SKM-1 (cell line): ENCODE results near the gene ACBD3.

Experiments
- DNase-seq: peaks from one replicate; lab custom pipeline; 2025; ENCODE audit not compliant: unreplicated experiment; lab: John Stamatoyannopoulos, UW

Gene ACBD3

GRCh38 chr1:226116673-226117072 lies 69.9 kb downstream of the ACBD3 start:
- no peak for DNase-seq

- no peak for DNase-seq
These were observed 73.9 kb downstream of the ACBD3 start for GRCh38 chr1:226112626-226113025.

DNA sequence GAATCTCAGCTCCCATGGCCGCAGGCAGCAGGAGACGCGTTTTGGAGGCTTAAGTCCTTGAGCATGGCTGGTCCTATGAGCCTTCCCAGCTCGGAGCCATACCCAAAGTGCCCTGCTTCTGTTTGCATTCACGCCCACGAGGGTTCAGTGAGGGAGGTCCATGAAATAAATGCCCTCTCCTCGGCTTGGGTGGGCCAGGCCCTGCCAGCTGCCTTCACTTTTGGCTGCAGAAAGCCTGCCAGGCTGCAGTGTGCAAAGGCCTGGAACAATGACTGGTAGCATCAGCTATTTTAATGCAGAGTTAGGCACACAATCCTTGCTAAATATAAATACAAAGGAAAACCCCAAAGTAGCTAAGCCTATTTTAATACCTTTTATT lies 74.7 kb downstream of the ACBD3 start:
- DNase-seq = no peak

- no peak for DNase-seq
These were observed 75.3 kb downstream of the ACBD3 start for GRCh38 chr1:226111098-226111882.

DNA sequence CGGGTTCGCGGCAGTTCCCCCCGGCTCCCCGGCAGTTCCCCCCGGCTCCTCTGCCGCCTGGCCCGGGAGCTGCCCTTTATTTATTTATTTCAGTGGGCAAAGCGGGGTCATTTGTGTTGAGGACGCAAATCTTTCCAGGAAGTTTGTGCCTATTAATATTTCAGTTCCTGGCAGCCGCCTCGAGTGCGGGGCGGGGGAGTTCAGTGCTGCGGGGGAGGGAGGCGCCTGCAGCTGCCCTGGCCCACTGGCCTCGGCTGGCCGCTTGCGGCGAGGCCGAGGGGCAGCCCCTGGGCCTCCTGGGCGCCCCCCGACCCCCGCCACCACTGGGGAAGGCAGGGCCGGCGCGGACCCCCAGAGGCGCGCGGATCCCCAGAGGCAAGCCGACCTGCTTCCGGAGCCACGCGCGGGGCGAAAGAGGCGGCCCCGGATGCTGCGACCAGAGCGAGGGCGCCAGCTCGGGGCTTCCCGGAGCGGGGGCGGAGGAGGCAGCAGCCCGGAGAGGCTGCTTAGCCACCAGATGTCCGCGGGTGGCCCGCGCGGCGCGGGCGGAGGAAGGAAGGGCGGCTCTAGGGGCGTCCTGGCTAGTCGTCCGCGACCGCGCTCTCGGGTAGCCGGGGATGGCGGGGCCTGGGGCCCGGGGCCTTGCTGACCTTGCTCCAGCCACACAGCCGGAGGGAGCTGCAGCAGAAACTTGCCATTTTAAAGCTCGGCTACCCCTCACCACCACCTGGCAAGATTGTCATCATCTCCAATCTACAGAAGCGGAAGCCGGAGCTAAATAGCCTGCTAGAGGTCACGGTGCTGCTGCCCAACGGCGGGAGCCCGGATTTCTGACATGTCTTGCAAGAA lies 76.1 kb downstream of the ACBD3 start:
- peak; percentile 90 for DNase-seq

GRCh38 chr1:226109829-226110248 lies 76.7 kb downstream of the ACBD3 start:
- peak; percentile 90 for DNase-seq

DNA sequence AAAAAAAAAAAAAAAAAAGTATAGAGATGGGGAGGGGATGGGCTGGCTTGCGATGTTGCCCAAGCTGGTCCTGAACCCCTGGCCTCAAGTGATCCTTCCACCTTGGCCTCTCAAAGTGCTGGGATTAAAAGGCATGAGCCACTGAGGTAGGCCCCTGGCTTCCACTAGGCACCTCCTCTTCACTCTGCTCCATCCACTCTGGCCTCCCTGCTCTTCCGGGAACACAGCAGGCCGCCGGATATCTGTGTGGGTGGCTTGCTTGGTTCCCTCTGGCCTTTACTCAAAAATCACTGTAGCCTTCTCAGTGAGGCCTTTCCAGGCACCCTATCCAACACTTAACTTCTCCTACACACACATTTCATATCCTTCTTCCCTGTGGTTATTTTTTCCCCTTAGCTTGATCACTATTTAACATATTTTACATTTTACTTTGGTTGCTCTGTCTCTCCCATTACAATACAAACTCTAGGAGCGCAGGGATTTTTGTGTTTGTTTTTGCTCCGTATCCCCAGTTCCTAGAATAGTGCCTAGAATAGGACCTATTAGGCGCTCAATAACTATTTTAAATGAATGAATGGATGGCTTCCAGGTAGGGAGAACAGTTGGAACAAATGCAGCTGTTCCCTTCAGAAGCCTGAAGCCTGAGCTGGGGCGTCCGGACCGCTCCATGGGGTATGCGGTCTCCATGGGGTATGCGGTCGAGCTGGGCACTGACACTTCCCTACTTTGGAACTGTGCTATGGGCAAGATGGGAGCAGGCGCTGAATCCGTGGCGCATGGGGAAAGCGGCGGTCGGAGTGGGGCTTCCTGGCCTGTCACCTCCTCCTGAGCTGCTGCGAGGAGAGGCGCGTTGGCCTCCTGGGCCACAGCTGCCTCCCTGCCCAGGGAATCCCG lies 77.4 kb downstream of the ACBD3 start:
- DNase-seq = no peak

GRCh38 chr1:226107471-226108460 lies 78.8 kb downstream of the ACBD3 start:
- no peak for DNase-seq

DNA sequence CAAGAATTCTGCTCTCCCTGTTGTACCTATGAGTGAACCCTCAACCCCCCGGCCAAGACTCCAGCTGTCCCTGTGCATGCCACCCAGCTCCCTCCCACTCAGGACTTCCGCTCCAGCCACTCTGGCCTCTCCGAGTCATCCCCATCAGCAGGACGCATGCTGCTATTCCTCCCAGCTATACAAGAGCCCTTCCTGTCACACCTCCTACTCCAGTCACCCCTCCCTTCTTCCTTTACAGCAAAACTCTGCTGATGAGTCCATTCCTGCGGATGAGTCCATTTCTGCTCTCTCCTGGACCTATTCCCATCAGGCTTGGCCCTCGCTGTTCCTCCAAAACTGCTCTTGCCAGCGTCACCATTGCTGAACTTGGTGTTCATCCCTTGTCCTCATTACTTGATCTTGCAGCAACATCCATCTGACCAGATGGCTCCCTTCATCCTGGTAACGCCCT lies 81.8 kb downstream of the ACBD3 start:
- no peak for DNase-seq

- no peak for DNase-seq
These were observed 85.8 kb downstream of the ACBD3 start for GRCh38 chr1:226100436-226101391.

GRCh38 chr1:226098870-226099835 lies 87.4 kb downstream of the ACBD3 start:
- DNase-seq = no peak

- no peak for DNase-seq
These were observed 88.5 kb downstream of the ACBD3 start for GRCh38 chr1:226097866-226098625.

GRCh38 chr1:226095286-226095685 lies 91.3 kb downstream of the ACBD3 start:
- DNase-seq = no peak
